8988T (cell line): ENCODE data around the gene TRPV4.

Source experiments
- DNase-seq: peaks from one replicate; pipeline ENCODE4 v3.0.0; 2011

The TRPV4 gene

DNA sequence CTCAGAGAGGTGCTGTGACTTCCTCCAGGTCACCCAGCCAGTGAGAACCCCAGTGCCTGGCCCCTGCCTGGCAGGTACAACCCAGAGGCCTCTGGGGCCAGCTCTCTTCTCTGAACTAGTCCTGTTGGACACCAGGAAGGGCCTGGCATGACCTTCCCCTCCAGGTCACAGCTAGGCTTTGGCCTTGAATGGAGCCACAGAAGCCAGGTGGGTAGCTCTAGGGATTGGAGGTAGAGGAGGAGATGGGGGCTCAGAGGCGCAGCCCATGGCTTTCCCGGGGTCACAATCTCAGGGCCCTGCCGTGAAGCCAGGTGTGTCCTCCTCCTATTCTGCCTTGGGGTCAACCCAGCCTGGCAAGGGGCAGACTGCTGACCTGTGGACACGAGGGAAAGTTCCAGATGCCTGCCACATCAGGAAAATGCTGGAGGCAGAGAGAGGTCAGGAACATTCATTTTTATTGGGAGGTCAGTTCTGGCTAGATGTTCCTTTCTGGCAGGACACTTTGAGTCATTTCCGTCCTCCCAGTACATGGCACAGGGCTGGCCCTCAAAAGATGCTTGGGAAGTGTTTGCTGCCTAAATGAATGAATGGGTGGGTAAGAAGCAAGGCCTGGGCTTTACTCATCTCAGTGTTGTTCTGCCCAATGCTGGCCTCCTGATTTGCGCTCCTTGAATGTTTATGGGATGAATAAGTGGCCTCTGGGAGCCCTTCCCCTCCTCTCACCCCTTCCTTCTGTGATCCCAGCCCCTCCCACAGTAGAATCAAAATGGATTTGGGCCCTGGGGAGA, 94.1 kb downstream of the TRPV4 start:
- DNase-seq: no peak

DNA sequence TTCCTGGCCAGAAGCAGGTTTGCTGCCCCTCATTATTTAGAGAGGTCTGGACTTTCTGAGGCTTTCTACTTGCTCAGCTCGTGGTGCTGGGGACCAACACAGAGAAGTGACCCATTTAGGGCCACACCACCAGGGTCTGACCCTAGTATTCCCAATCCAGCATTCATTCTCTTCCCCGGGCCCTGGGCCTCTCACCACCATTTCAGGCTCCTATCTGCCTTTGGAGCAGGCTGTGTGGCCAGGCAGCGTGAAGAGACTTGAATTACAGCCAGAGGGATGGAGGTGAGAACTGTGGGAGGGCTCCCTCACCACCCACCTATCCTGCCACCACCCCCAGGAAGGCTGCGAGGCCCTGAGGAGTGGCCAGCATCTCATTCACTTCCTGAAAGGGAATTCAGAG, 95.0 kb downstream of the TRPV4 start:
- no peak for DNase-seq

DNA sequence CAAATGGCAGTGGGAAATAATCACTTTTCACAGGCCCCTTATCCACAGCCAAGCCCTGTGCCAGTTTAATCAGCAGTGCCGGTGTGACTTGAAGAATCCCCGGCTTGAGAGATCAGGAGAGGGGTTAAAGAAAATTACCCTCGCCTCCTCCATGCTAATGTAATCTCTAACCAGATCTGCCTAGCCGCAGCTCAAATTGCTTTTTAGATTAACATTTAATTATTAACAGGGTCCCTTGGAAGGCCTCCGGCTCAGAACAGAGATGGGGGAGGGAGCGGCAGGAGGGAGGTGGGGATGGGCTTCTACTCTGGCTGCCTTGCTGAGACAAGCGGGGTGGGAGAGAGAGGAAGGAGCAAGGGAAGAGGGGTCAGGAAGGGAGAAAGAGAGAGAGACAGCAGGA, 95.6 kb downstream of the TRPV4 start:
- no peak for DNase-seq

DNA sequence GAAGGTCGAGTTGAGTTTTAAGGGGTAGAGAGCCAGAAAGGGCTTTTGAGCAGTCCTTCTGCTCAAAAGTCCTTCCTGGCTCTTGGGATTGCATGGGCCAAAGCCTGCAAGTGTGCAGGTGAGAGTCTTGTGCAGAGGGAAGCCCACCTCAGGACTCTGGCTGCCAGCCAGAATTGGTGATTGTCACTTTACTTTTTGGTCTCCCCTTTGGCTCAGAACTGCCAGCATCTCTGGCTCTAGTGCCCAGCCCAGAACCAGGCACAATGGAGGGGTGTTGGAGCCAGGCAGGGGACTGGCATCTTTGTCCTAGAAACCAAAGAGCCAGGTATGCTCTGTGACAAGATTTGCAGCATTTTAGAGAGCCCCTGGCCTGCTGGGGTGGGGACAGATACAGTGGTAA, 96.1 kb downstream of the TRPV4 start:
- DNase-seq: no peak

DNA sequence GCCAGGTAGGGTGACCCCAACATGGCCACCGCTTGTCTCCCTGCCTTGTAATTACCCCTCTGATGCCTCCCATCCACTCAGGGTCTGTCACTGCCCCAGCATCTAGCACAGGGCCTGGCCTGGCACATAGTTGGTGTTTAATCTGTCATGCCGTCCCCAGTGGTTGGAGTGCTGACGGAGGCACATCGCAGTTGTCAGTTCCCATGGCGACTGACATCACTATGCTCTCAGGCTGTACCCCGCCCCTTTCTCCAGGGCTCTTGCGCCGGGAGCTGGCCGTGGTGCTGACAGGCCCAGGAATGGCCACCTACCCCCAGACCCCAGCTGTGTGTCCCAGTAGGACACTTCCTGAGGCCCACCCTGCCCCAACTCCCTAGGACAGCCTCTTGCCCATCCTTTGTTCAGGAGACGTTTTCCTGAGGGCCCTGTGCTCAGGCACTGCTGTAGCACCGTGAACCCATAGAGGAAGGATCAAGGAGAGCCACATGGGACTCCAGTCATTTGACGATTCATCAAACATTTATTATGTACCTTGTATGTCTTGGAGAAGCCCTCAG, 96.6 kb downstream of the TRPV4 start:
- no peak for DNase-seq

DNA sequence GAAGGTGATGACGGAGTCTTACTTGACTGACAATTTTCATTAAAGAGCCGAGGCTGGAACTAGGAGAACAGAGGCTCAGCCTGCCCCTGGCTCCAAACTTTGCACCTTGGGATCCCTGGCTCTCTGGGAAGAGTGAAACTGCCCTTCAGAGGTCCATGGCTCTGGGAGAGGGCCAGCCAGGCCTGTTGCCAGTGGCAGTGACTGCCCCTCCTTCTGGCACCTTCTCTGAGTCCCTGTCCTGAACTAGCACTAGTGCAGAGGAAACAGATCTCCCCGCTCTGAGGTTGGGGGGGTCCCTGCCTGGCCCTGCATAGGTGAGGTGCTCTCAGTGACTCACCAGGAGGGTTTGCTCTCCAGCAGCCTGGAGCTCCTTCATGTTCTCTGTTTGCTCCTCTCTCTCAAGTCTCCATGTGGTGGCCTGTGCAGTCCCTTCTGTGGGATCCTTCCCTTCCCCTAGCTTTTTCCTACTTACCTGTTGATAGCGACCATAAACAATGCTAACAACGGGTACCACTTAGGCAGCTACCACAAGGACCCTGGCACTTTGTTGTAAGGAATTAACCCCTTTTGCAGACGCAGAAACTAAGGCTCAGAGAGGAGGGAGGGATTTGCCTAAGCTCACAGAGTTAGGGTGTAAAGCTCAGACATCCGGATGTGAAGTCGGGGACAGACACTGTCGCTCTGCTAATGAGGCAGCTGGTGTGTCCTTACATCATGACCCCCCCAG, 97.2 kb downstream of the TRPV4 start:
- no peak for DNase-seq

DNA sequence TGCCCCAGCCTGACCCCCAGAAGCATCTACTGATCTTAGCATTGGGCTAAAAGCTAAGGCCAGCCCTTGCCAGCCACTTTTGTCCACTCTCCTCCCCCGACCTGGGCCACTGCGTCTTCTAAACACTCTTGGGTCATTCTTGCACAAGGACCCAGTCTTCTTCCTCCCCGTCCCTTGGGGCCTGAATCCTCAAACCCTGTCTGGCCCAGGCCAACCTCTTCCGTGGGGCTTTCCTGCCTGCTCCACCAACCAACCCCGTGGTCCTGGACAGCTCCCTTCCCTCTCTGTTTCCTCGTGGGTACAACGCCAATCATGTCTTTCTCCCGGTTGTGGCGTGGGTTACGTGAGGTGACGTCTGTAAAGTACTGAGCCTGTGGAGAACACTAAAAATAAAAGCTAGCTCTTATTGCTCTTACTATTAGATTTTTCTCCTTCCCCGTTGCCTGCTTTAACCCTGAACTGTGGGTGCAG, 98.1 kb downstream of the TRPV4 start:
- no peak for DNase-seq

DNA sequence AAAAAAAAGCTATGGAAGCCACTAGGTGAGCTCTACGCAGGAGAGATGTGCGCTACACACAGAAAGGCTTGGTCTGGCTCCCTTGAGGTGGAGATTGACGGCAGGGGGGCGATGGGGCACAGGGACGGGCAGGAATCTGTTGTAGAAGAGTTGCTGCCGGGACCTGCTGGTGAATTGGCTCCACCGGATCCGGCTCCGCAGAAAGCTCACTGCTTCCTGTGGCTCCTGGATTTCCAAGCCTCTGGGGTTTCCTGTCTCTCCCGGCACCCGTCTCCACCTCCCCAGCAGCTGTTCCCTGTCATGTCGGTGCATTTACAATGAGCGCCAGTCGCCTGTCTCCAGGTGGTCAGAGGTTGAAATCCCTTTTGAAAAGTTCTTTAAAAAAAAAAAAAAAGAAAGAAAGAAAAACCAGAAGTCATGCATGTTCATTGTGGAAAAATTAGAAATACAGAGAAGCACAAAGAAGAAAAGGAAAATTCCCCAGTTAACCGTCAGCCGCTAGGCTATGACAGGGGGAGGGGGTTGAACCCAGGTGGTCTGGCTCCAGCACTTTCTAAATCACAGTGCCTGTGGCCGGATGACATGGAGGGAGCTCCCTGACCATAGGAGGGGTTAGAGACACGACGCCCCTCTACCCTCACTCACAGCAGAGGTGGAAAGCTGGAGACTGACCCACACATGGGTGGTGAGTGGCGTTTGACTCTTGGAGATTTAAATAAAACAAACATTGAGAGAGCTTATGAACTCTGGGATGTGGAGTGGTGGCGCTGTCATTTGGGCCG, 98.8 kb downstream of the TRPV4 start:
- no peak for DNase-seq
